ENCODE results near the gene HES3.

The HES3 gene

GRCh38 chr1:6274622-6275139 lies 30.7 kb downstream of the HES3 start:
- no peaks in the 10 kb centered on the region for H3K9me3 ChIP-seq (ENCODE audit: low read length)
- no peak overlapping the region for H2AFZ ChIP-seq (ENCODE audit: low read length)
- H3K9ac ChIP-seq (ENCODE audit: low read length), result no peak overlapping the region
- no peaks in the 10 kb centered on the region for H3K27me3 ChIP-seq (ENCODE audit: insufficient read depth, low read length)
- no peaks in the 10 kb centered on the region for H3K36me3 ChIP-seq (ENCODE audit: insufficient read depth, low read length)
- H3K4me2 ChIP-seq (ENCODE audit: low read length), result no peak overlapping the region
- H3K4me1 ChIP-seq (ENCODE audit: insufficient read depth, low read length, severe bottlenecking), result no peaks in the 10 kb centered on the region
- H4K20me1 ChIP-seq (ENCODE audit: insufficient read depth, low read length), result no peaks in the 10 kb centered on the region
- no peak overlapping the region for H3K27ac ChIP-seq (ENCODE audit: low read depth, low read length, poor library complexity, severe bottlenecking)
- TF ChIP-seq EZH2 (IDR thresholded peaks at IDR 0.05; ENCODE audit: borderline replicate concordance, low read length) (no peak), CTCF (IDR thresholded peaks at IDR 0.05; ENCODE audit: low read length) (no peak)
- no peaks in the 10 kb centered on the region for H3F3A ChIP-seq (ENCODE audit: insufficient read depth, low read length)
- H3K4me3 ChIP-seq (ENCODE audit: low read depth, low read length, poor library complexity, severe bottlenecking), result no peak overlapping the region
- H3K9me2 ChIP-seq (ENCODE audit: low read depth, low read length), result no peaks in the 10 kb centered on the region
- no peaks in the 10 kb centered on the region for H3K79me2 ChIP-seq (ENCODE audit: insufficient read depth, low read length)

DNA sequence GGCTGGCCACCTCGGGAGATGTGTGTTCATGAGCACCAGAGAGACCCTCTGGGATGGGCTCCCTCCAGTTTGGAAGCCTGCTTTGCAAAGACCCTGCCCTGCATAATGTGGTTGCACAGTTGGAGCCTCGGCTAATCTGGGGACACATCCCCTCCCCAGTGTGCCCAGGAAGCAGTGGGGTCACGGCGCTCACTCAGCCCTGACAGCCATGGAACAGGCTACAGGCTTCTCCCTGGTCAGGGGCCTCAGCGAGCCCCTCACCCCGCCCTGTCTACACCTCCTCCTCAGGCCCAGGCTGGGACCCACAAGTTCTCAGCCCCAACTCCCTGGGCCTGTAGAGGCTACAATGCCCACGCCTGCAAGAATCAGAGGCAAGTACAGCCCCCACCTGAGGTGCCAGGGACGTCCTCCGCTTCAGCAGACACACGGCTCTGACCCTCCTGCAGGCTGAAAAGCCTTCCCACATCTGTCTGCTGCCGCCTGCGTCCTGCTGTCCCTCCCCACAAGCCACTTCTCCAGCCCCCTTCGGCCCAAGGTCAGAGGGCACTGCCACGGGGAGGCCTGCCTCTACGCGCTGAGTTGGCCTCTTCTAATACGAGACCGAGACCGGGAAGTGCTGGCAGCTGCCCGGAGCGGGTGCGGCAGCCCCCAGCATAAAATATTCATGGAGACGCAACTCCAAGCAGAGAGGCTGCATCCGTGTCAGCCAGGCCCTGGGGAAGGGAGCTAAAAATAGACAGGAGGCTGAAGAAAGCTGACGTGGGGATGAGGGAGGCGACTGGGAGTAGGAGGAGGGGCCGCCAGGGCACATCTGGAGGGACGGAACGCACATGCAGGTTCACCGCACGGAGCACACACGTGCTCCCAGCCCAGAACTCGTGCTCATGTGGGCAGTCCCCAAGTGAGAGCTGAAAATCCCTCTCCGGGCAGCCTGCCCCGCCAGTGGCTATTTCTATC lies 32.1 kb downstream of the HES3 start:
- no peak overlapping the region for H3K4me2 ChIP-seq (ENCODE audit: low read length)
- no peak overlapping the region for H3K27ac ChIP-seq (ENCODE audit: low read depth, low read length, poor library complexity, severe bottlenecking)
- no peak overlapping the region for H3K9ac ChIP-seq (ENCODE audit: low read length)
- no peaks in the 10 kb centered on the region for H4K20me1 ChIP-seq (ENCODE audit: insufficient read depth, low read length)
- H3K9me3 ChIP-seq (ENCODE audit: low read length), result no peaks in the 10 kb centered on the region
- H3F3A ChIP-seq (ENCODE audit: insufficient read depth, low read length), result no peaks in the 10 kb centered on the region
- H3K4me1 ChIP-seq (ENCODE audit: insufficient read depth, low read length, severe bottlenecking), result no peaks in the 10 kb centered on the region
- H3K9me2 ChIP-seq (ENCODE audit: low read depth, low read length), result no peaks in the 10 kb centered on the region
- H3K27me3 ChIP-seq (ENCODE audit: insufficient read depth, low read length), result no peaks in the 10 kb centered on the region
- H2AFZ ChIP-seq (ENCODE audit: low read length), result no peak overlapping the region
- H3K4me3 ChIP-seq (ENCODE audit: low read depth, low read length, poor library complexity, severe bottlenecking), result no peak overlapping the region
- H3K79me2 ChIP-seq (ENCODE audit: insufficient read depth, low read length), result no peaks in the 10 kb centered on the region
- no peaks in the 10 kb centered on the region for H3K36me3 ChIP-seq (ENCODE audit: insufficient read depth, low read length)
- TF ChIP-seq EZH2 (IDR thresholded peaks at IDR 0.05; ENCODE audit: borderline replicate concordance, low read length) (no peak), CTCF (IDR thresholded peaks at IDR 0.05; ENCODE audit: low read length) (no peak)

- Histone ChIP-seq H3K9ac (ENCODE audit: low read length) (no peak overlapping the region), H3K27ac (ENCODE audit: low read depth, low read length, poor library complexity, severe bottlenecking) (no peak overlapping the region)
Observed at GRCh38 chr1:6276811-6277555, 33.0 kb downstream of the HES3 start.

More at GRCh38 chr1:6276811-6277555, 33.0 kb downstream of the HES3 start:
- H3K9me3 ChIP-seq (ENCODE audit: low read length), result no peaks in the 10 kb centered on the region
- no peak overlapping the region for H3K4me3 ChIP-seq (ENCODE audit: low read depth, low read length, poor library complexity, severe bottlenecking)
- H3K4me2 ChIP-seq (ENCODE audit: low read length), result no peak overlapping the region
- no peak for TF ChIP-seq CTCF (IDR thresholded peaks at IDR 0.05; ENCODE audit: low read length)
- no peaks in the 10 kb centered on the region for H3K9me2 ChIP-seq (ENCODE audit: low read depth, low read length)
- no peak overlapping the region for H2AFZ ChIP-seq (ENCODE audit: low read length)
- no peaks in the 10 kb centered on the region for H3K36me3 ChIP-seq (ENCODE audit: insufficient read depth, low read length)
- H4K20me1 ChIP-seq (ENCODE audit: insufficient read depth, low read length), result no peaks in the 10 kb centered on the region
- H3K27me3 ChIP-seq (ENCODE audit: insufficient read depth, low read length), result no peaks in the 10 kb centered on the region
- H3K79me2 ChIP-seq (ENCODE audit: insufficient read depth, low read length), result no peaks in the 10 kb centered on the region
- H3K4me1 ChIP-seq (ENCODE audit: insufficient read depth, low read length, severe bottlenecking), result no peaks in the 10 kb centered on the region
- H3F3A ChIP-seq (ENCODE audit: insufficient read depth, low read length), result no peaks in the 10 kb centered on the region
